ENCODE results near the gene ZC3H18.
A peak's percentile ranks its signal among the peaks of the same experiment; 100 is the strongest.

ZC3H18 gene

GRCh38 chr16:88552815-88553214 is 17.4 kb upstream of the ZC3H18 start:
- DNase-seq, result no peak

DNA sequence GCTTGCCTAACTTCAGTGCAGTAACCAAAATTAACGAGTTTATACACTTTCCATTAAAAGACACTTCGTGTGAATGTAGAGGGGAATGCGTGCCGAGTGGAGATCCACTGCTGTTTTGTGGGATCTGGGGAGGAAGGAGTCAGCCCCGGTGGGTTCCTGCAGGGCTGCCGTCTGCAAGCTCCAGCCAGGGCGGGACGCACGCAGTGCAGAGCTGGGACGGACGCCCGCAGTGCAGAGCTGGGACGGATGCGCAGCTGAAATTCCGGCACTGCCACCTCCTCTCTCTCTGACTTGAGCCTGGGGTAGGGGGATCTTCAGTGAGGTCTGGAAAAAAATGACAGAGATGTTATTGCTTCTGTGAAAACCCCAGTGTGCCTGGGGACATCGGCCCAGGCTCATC is 16.5 kb upstream of the ZC3H18 start:
- DNase-seq, result no peak

DNA sequence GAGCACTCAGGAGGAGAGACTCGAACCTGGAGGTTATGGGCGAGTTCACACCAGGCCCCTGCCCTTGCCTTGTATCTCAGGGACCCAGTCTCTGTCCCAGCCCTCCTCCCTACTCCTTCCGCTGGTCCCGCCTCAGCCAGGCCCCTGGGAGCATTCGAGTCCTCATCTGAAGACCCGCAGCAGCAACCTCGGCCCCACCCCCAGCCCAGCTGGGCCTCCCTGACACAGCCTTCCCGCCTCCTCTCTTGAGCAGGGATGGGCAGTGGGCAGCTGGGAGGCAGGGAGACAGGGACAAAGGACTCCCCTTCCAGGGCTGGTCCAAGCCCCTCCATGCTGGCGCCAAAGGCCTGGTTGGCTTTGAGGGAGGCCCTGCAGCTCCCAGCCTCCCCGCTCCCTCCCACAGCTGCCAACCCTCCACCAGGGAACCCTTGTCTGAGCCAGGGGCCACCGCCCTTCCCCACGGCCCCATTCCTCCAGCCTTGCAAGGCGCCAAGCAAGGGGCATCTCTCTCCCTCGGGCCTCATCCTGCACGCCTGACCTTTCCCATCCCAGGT is 15.4 kb upstream of the ZC3H18 start:
- DNase-seq, result no peak

GRCh38 chr16:88556294-88556988 is 13.8 kb upstream of the ZC3H18 start:
- DNase-seq, result no peak

GRCh38 chr16:88558457-88559442 is 11.5 kb upstream of the ZC3H18 start:
- DNase-seq, result no peak

- no peak for DNase-seq
Observed at GRCh38 chr16:88560714-88561484, 9.3 kb upstream of the ZC3H18 start.

DNA sequence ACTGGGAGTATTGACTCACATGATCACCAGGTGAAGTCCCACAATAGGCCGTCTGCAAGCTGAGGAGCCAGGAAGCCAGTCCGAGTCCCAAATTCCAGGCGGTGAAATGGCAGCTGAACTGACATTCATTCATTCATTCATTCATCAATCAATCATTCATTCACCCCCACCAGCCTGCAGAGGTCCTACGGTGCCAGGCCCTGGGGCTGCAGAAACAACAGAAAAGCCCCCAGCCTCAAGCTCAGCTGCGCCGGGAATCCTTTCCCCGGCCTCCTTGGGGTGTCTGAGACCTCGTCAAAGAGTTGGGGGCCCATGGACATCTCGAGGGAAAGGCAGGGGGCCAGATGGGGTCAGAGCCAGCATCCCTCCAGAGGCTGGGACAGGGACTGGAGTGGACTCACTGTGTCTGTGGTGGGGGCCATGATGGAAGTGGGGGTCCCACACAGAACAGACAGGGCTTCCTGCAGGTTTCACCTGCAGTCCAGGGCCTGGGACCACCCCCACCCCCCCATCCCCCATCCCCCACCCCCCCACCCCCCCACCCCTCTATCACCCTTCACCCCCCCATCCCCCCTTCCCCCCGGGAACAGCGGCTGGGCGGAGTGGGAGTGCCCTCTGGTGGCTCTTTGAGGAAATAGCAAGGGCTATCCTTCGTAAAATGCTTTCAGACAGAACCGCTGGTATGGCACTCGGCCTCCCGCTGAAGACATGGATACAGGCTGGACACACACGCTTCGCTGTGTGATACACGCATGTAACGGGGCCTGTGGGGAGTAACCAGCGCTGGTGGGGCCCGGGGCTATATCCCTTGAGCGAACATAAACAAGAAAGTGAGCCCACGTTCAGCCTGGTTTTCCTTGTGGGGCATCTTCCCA is 8.5 kb upstream of the ZC3H18 start:
- peak; percentile 63 for DNase-seq

- DNase-seq, result peak; percentile 88
Observed at GRCh38 chr16:88566158-88566557, 4.0 kb upstream of the ZC3H18 start.

DNA sequence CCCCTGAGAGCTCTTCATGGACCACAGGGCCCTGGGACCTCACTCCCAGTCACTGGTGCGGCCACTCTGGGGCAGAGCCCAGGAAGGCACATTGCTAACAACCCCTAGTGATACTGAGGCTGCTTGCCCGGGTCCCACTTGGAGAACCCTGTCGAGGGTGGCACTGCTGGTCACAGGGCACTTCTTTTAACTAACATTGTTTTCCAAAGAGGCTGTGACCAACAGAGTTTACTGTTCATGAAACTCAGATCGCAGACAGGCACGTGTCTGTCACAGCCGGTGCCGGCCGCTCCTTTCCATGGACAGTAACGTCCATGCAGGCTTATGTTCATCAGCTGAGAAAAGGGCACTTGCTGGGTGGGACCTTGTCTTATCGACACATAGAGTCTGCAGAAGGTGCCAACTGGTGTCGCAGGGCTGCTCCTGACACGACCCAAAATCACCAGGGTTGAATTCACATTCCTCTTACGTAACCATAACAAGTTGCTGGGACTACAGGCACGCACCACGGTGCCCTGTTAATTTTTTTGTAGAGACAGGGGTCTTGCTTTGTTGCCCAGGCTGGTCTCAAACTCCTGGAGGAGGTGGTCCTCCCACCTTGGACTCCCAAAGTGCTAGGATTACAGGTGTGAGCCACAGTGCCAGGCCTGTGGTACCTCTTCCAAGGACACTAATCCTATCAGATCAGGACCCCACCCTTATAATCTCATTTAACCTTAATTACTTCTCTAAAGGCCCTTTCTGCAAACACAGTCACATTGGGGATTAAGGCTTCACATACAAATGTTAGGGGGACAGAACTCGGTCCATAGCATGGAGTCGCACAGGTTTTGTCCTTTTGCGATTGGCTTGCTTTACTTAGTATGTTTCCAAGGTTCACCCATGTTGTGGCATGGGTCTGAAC is 1.2 kb upstream of the ZC3H18 start:
- no peak for DNase-seq

DNA sequence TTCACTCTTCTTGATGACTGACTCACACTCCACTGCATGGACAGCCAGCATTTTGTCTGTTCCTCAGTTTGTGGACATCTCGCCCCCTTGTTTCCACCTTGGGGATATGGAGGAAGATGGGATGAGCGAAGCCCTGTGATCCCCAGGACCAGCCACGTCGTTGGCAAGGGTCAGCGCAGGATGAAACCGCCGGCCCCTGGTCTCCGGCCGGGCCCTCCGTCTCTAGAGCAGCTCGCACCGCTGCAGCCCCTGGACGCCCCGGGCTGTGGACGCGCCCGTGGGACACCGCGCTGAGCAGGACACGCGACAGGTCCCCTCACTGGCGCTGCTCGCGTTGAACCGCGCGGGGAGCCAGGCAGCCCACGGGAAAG is 604 bp upstream of the ZC3H18 start:
- no peak for DNase-seq

GRCh38 chr16:88570691-88571092 is 489 bp downstream of the ZC3H18 start:
- DNase-seq, result peak; percentile 66

DNA sequence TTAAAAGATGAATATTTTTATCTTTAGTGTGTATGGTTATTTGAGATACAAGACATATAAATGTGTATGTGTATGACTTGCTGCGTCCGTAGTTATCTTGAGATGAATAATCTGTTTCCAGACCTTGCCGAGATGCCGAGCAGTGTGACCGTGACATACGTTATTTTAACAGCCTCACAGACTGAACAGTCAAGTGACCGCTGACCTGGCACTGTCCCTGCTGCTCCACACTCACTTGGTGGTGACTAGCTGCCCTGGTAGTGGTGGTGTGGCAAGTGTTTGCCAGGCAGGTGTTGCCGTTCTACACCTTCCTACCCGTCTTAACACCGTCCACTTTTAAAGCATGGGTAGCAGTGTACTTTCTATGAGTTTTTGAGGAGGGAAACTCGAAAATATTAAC is 5.0 kb downstream of the ZC3H18 start:
- DNase-seq, result no peak

DNA sequence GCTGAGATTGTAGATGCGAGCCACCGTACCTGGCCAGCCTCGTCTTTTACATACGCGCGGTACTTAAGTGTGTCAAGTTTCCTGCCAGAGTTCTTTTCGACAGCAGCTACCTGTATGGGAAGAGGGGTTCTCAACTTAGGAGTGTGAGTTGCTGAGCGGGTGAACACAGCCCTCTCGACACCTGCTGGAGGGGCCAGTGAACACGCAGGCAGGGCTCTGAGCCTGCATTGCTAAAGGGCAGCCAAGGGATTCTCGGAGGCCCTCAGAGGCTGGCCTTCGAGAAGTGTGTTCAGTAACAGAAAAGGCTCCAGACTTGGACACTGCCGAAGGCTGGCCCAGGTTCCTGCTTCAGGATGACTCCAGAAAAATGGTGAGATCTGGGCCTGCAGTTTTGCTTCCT is 6.1 kb downstream of the ZC3H18 start:
- no peak for DNase-seq

GRCh38 chr16:88577166-88577565 is 7.0 kb downstream of the ZC3H18 start:
- no peak for DNase-seq

- no peak for DNase-seq
Observed at GRCh38 chr16:88578446-88579313, 8.5 kb downstream of the ZC3H18 start.

DNA sequence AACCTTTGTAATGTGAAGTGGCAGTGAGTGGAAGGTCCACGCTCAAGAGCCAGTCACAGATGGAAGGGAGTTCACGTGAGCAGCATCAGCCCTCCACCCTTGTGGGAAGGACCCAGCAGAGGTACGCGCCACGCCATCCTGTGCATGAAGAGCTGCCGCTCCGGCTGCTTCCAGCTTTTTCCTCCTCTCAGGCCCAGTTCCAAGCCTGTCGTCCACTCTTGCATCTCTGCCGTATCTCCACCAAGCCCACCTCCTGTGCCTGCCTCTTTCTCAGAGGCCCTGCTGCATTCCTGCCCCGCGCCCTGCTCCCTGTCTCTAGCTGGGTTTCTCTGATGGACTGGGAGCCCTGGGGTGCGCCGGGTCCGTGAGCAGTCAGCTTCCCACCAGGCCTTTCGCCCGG is 10.2 kb downstream of the ZC3H18 start:
- no peak for DNase-seq

GRCh38 chr16:88581033-88581432 is 10.8 kb downstream of the ZC3H18 start:
- DNase-seq, result no peak

DNA sequence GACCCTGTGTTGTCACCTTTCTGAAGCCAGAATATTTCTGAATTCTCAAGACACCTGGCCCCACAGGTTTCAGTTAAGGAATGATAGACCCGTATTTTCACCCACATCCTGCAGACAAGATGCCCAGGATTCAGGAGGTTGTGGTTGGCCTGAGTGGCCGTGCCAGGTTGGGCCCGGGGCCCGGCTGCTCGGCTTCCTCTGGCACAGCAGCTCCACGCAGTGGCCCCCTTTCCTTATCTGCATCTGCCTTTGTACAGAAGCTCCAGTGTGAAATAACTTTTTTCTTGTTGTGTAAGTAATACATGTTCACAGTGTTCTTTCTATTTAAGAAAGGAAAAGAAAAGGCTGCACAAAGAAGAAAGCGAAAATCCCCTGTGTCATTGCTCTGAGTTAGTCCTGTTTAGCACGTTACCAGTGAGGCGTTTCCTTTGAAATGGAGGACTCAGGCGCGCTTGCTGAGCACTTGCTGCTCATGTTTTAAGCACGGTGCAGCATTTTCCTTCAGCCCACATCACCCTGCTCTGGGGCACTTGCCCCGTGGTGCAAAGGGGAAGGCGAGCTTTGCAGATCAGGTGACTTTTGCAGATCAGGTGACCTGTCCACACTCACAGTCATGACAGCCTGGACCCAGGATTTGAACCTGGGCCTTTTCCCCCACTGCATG is 12.8 kb downstream of the ZC3H18 start:
- DNase-seq, result no peak

GRCh38 chr16:88584676-88585075 is 14.5 kb downstream of the ZC3H18 start:
- no peak for DNase-seq

Data from stimulated activated CD8-positive, alpha-beta memory T cell treated with anti-CD3 and anti-CD28 coated beads, Interleukin-4, amount 100 ng/mL, for 48 hours (primary cell).